PC-9 (cell line): ENCODE data around the gene DIDO1. TPM values are rescaled to one million over a fixed set of nuclear protein-coding genes. Genes with fewer than 3 reads are reported as not detected.

ENCODE experiments used
- BruUV-seq: library from RNA; stranded (reverse); fragments of 400-500 nt; replicated peaks from 2 replicates; lab custom pipeline; 2021; lab: Mats Ljungman, UMichigan
- CTCF ChIA-PET: fragments of 300-600 bp; sonication (Branson Sonifier 250); formaldehyde crosslinking; loops from one replicate; lab custom pipeline; 2022; ENCODE audit warnings: antibody characterized with exemption; lab: Charles Lee
- POLR2A ChIA-PET: fragments of 300-600 bp; sonication (Branson Sonifier 250); formaldehyde crosslinking; loops from one replicate; lab custom pipeline; 2022; ENCODE audit warnings: antibody characterized with exemption; ENCODE audit not compliant: unreplicated experiment; lab: Charles Lee
- DNase-seq, 2 experiments: peaks; one replicate each; pipeline versions ENCODE4 v3.0.0 to v3.0.0-alpha.2; 2015 to 2022; ENCODE audit warnings: mixed read lengths in 1 of 2
- H2AFZ ChIP-seq: fragments of 200-600 bp; sonication (generic); 2 replicates; pipeline ENCODE4 v1.8.1; 2017; ENCODE audit warnings: antibody characterized with exemption
- H3F3A ChIP-seq: fragments of 200-600 bp; sonication (generic); 2 replicates; pipeline ENCODE4 v1.8.1; 2017; ENCODE audit warnings: antibody characterized with exemption, mild to moderate bottlenecking, low read depth; ENCODE audit not compliant: insufficient read depth
- H3K27ac ChIP-seq: fragments of 200-600 bp; sonication (generic); 2 replicates; pipeline ENCODE4 v1.6.1; 2016; ENCODE audit warnings: mixed run types
- H3K27me3 ChIP-seq: fragments of 200-600 bp; sonication (generic); 2 replicates; pipeline ENCODE4 v1.6.1; 2016; ENCODE audit warnings: low read depth, mixed run types; ENCODE audit not compliant: insufficient read depth
- H3K36me3 ChIP-seq: fragments of 200-600 bp; sonication (generic); 2 replicates; pipeline ENCODE4 v1.6.1; 2016; ENCODE audit warnings: low read depth, mixed run types
- H3K4me1 ChIP-seq: fragments of 200-600 bp; sonication (generic); replicated peaks from 2 replicates; pipeline ENCODE4 v1.6.1; 2016; ENCODE audit warnings: mixed run types; ENCODE audit not compliant: insufficient read depth
- H3K4me2 ChIP-seq: fragments of 200-600 bp; sonication (generic); 2 replicates; pipeline ENCODE4 v1.6.1; 2017; ENCODE audit warnings: mixed run types
- H3K4me3 ChIP-seq: fragments of 200-600 bp; sonication (generic); 2 replicates; pipeline ENCODE4 v1.6.1; 2016; ENCODE audit warnings: mixed run types
- H3K79me2 ChIP-seq: fragments of 200-600 bp; sonication (generic); 2 replicates; pipeline ENCODE4 v1.6.1; 2017; ENCODE audit warnings: low read depth, mixed run types
- H3K9me2 ChIP-seq: fragments of 200-600 bp; sonication (generic); 2 replicates; pipeline ENCODE4 v1.8.1; 2017; ENCODE audit warnings: mild to moderate bottlenecking; ENCODE audit not compliant: insufficient read depth
- H3K9me3 ChIP-seq: fragments of 200-600 bp; sonication (generic); 2 replicates; pipeline ENCODE4 v1.8.1; 2016; ENCODE audit warnings: low read depth; ENCODE audit not compliant: insufficient read depth
- H4K20me1 ChIP-seq: fragments of 200-600 bp; sonication (generic); 2 replicates; pipeline ENCODE4 v1.8.1; 2017; ENCODE audit not compliant: insufficient read depth
- CTCF ChIP-seq: fragments of 200-600 bp; sonication (generic); conservative IDR thresholded peaks from 2 replicates; pipeline ENCODE4 v1.6.1; 2017; ENCODE audit warnings: mixed run types, antibody characterized with exemption, mild to moderate bottlenecking, moderate library complexity
- EZH2 ChIP-seq: fragments of 200-600 bp; sonication (generic); IDR thresholded peaks from 2 replicates; pipeline ENCODE4 v1.8.0; 2017; ENCODE audit warnings: antibody characterized with exemption, low read depth
- intact Hi-C: fragments of 100-400 bp; cut with micrococcal nuclease; formaldehyde crosslinking; loops from one replicate; pipeline ENCODE4 v1.10.0; 2022; ENCODE audit not compliant: unreplicated experiment
- total RNA-seq: library from RNA; stranded (reverse); gene quantifications from 2 replicates; pipeline ENCODE4 v1.2.3, GENCODE V29; 2021

DIDO1 gene
- total RNA-seq, 1 experiment from 2014 or later, result 61.4 TPM

- Histone ChIP-seq H3K27me3 (no peaks in the 10 kb centered on the region), H3K9me2 (no peaks in the 10 kb centered on the region), H3K36me3 (no peaks in the 10 kb centered on the region), H4K20me1 (no peaks in the 10 kb centered on the region), H3K4me2 (peak overlapping the region; percentile 61), H3K4me1 (peaks cover 33% of the 10 kb centered on the region), H3K27ac (0 out of 2 replicates have a peak overlapping the region, but pooled peaks have one; percentile 26), H3F3A (peaks cover 15% of the 10 kb centered on the region; the same call in 1 of the 2 replicates), H3K79me2 (no peaks in the 10 kb centered on the region), H3K9me3 (no peaks in the 10 kb centered on the region), H3K4me3 (peak overlapping the region; percentile 6; the same call in 1 of the 2 replicates), H2AFZ (no peak overlapping the region)
- ChIA-PET POLR2A (no interaction called here), CTCF (interaction anchor here (1.4 kb wide), 1 partner anchor 16 kb away, joined by 4 read pairs; no protein-coding TSS in a partner anchor)
- DNase-seq, result peak; percentile 71 to 93
- no TSS peak for BruUV-seq
- intact Hi-C loops, result no loop called here
- no peak for TF ChIP-seq EZH2
- no peak for TF ChIP-seq CTCF
These were observed 94.9 kb downstream of the DIDO1 start for GRCh38 chr20:62831361-62831788.

- CTCF ChIA-PET, result interaction anchor here (0.6 kb wide), 2 partner anchors 19 to 33 kb away, joined by 3 to 5 read pairs; no protein-coding TSS in a partner anchor
- Histone ChIP-seq H3K79me2 (no peaks in the 10 kb centered on the region), H3K36me3 (no peaks in the 10 kb centered on the region), H3K9me2 (no peaks in the 10 kb centered on the region), H3K9me3 (no peaks in the 10 kb centered on the region), H3K4me2 (peak overlapping the region; percentile 61), H3K4me3 (peak overlapping the region; percentile 6; the same call in 1 of the 2 replicates), H4K20me1 (no peaks in the 10 kb centered on the region), H3K27me3 (no peaks in the 10 kb centered on the region), H2AFZ (no peak overlapping the region), H3K27ac (no peak overlapping the region), H3F3A (peaks cover 17% of the 10 kb centered on the region; the same call in 1 of the 2 replicates), H3K4me1 (peaks cover 33% of the 10 kb centered on the region)
- intact Hi-C loops, result no loop called here
- DNase-seq, result peak in 1 of 2 experiments; percentile 42
- POLR2A ChIA-PET, result no interaction called here
- TF ChIP-seq EZH2 (no peak), CTCF (no peak)
- no TSS peak for BruUV-seq
These were observed 95.5 kb downstream of the DIDO1 start for GRCh38 chr20:62830821-62831220.

- Histone ChIP-seq H3K36me3 (no peaks in the 10 kb centered on the region), H3K4me2 (no peak overlapping the region), H3K27me3 (no peaks in the 10 kb centered on the region), H3K27ac (no peak overlapping the region), H4K20me1 (no peaks in the 10 kb centered on the region), H3K4me3 (no peak overlapping the region), H3F3A (peaks cover 19% of the 10 kb centered on the region; the same call in 1 of the 2 replicates), H3K9me2 (no peaks in the 10 kb centered on the region), H2AFZ (no peak overlapping the region), H3K9me3 (no peaks in the 10 kb centered on the region), H3K4me1 (peaks cover 33% of the 10 kb centered on the region), H3K79me2 (no peaks in the 10 kb centered on the region)
- intact Hi-C loops, result no loop called here
- DNase-seq, result no peak
- POLR2A ChIA-PET, result no interaction called here
- CTCF ChIA-PET, result interaction anchor here (0.6 kb wide), 1 partner anchor 19 kb away, joined by 3 read pairs; no protein-coding TSS in a partner anchor
- TF ChIP-seq CTCF (no peak), EZH2 (no peak)
- no TSS peak for BruUV-seq
These were observed 96.1 kb downstream of the DIDO1 start for GRCh38 chr20:62830251-62830650.
